SHP77 (cell line): Measurements from ENCODE around the gene DLEC1.
A peak's percentile ranks its signal among the peaks of the same experiment; 100 is the strongest.

Experiments used
- DNase-seq, 2 experiments: peaks; one replicate each; lab custom pipeline; 2025; lab: John Stamatoyannopoulos, UW

Gene DLEC1

GRCh38 chr3:38136777-38137614 lies 98.0 kb downstream of the DLEC1 start, which contains the start of gene ACAA1:
Gene ACAA1, minus strand, starts transcription at chr3:38137127. Its CDS starts 92 bp downstream, at chr3:38137035.
- DNase-seq = peak; percentile 95 to 98

- DNase-seq = no peak
These were observed 98.8 kb downstream of the DLEC1 start for GRCh38 chr3:38137615-38138348.

- peak in 1 of 2 experiments; percentile 60 for DNase-seq
These were observed 99.6 kb downstream of the DLEC1 start, which contains the start of gene MYD88 for GRCh38 chr3:38138349-38139190. Gene MYD88, plus strand, starts transcription at chr3:38138661. Its CDS starts 40 bp downstream, at chr3:38138701.

GRCh38 chr3:38139191-38139590 lies 100.2 kb downstream of the DLEC1 start:
- DNase-seq = no peak

- no peak for DNase-seq
These were observed 100.6 kb downstream of the DLEC1 start for GRCh38 chr3:38139652-38140051.

GRCh38 chr3:38140326-38141172 lies 101.5 kb downstream of the DLEC1 start:
- no peak for DNase-seq

GRCh38 chr3:38141173-38141951 lies 102.4 kb downstream of the DLEC1 start:
- DNase-seq = no peak

- no peak for DNase-seq
These were observed 102.9 kb downstream of the DLEC1 start for GRCh38 chr3:38141952-38142273.

GRCh38 chr3:38142959-38143358 lies 104.0 kb downstream of the DLEC1 start:
- DNase-seq = no peak

- DNase-seq = no peak
These were observed 104.5 kb downstream of the DLEC1 start for GRCh38 chr3:38143511-38143910.

- DNase-seq = no peak
These were observed 107.5 kb downstream of the DLEC1 start for GRCh38 chr3:38146504-38146903.

GRCh38 chr3:38147421-38147820 lies 108.4 kb downstream of the DLEC1 start:
- no peak for DNase-seq

- DNase-seq = no peak
These were observed 109.4 kb downstream of the DLEC1 start for GRCh38 chr3:38148311-38148882.

- no peak for DNase-seq
These were observed 110.7 kb downstream of the DLEC1 start for GRCh38 chr3:38149708-38150107.

GRCh38 chr3:38150780-38151528 lies 111.9 kb downstream of the DLEC1 start:
- no peak for DNase-seq

- DNase-seq = no peak
These were observed 112.8 kb downstream of the DLEC1 start for GRCh38 chr3:38151667-38152265.

GRCh38 chr3:38152609-38153008 lies 113.6 kb downstream of the DLEC1 start:
- DNase-seq = no peak

GRCh38 chr3:38153221-38153620 lies 114.2 kb downstream of the DLEC1 start:
- no peak for DNase-seq

GRCh38 chr3:38154033-38154494 lies 115.1 kb downstream of the DLEC1 start:
- DNase-seq = no peak
